HepG2 (cell line): ENCODE measurements around the gene DCPS. TPM values are rescaled to one million over a fixed set of nuclear protein-coding genes. Genes with fewer than 3 reads are reported as not detected.

Experiments used
- ATAC-seq: fragments of 200-7000 bp; cut with Tn5 transposase; 3 replicates; pipeline ENCODE4 v1.9.1; 2020; ENCODE audit warnings: mild to moderate bottlenecking, moderate library complexity
- BruUV-seq: library from RNA; stranded (reverse); fragments of 400-500 nt; replicated peaks from 2 replicates; lab custom pipeline; 2021; lab: Mats Ljungman, UMichigan
- CTCF ChIA-PET: fragments of 300-600 bp; formaldehyde crosslinking; extraction: SDS; loops from one replicate; lab custom pipeline; 2021; ENCODE audit warnings: low total read pairs, inconsistent platforms, low intra/inter-chr PET ratio; lab: Yijun Ruan, JAX
- POLR2A ChIA-PET: fragments of 350-600 bp; sonication (Branson Sonifier 250); formaldehyde crosslinking; loops from one replicate; lab custom pipeline; 2020; ENCODE audit warnings: antibody characterized with exemption, inconsistent platforms; lab: Yijun Ruan, JAX
- DNase-seq: peaks from one replicate; pipeline ENCODE4 v3.0.0-alpha.2; 2015; ENCODE audit warnings: low spot score
- FAIRE-seq: peaks from 3 replicates; lab custom pipeline; 2011; peaks lifted over from hg19 to GRCh38; lab: Jason Lieb, UNC
- H2AFZ ChIP-seq: one replicate; pipeline ENCODE4 v1.6.1; 2011; ENCODE audit warnings: low read length, inconsistent platforms
- H3K27ac ChIP-seq: fragments of 300-600 bp; 3 replicates; pipeline ENCODE4 v1.8.0; 2011; ENCODE audit warnings: mixed run types, mild to moderate bottlenecking, mixed read lengths, low read length, inconsistent platforms; ENCODE audit not compliant: insufficient read depth; ENCODE audit errors: extremely low read length
- H3K27me3 ChIP-seq, 2 experiments: fragments of 200-600 bp in 1 of 2; 2 replicates in 1 of 2; 3 replicates in 1 of 2; pipeline versions ENCODE4 v1.6.0 to v1.8.0; 2011; ENCODE audit warnings: low read length in 2 of 2, mild to moderate bottlenecking in 2 of 2, moderate library complexity in 2 of 2, inconsistent platforms in 1 of 2; ENCODE audit not compliant: insufficient read depth in 2 of 2, control insufficient read depth in 1 of 2
- H3K36me3 ChIP-seq, 2 experiments: fragments of 200-600 bp in 1 of 2; replicated peaks in 1 of 2; 2 replicates in 1 of 2; 3 replicates in 1 of 2; pipeline versions ENCODE4 v1.5.1 to v1.8.0; 2011; ENCODE audit warnings: low read length in 2 of 2, inconsistent platforms in 1 of 2; ENCODE audit not compliant: insufficient read depth in 2 of 2, control insufficient read depth in 1 of 2
- H3K4me1 ChIP-seq: 2 replicates; pipeline ENCODE4 v1.5.1; 2012; ENCODE audit warnings: low read length, inconsistent platforms; ENCODE audit not compliant: insufficient read depth
- H3K4me2 ChIP-seq: 2 replicates; pipeline ENCODE4 v1.6.0; 2011; ENCODE audit warnings: low read depth, low read length, inconsistent platforms
- H3K4me3 ChIP-seq, 3 experiments: fragments of 200-600 bp in 1 of 3; sonication (generic), shearing (Covaris generic) in 1 of 3; replicated peaks in 1 of 3; 2 replicates each; pipeline ENCODE4 v1.5.1; 2011 to 2016; ENCODE audit warnings: low read length in 3 of 3, inconsistent platforms in 2 of 3, low read depth in 2 of 3, mild to moderate bottlenecking in 2 of 3, control low read depth in 1 of 3, mixed read lengths in 1 of 3; ENCODE audit not compliant: insufficient read depth in 1 of 3
- H3K79me2 ChIP-seq: one replicate; pipeline ENCODE4 v1.6.1; 2011; ENCODE audit warnings: low read length, inconsistent platforms; ENCODE audit not compliant: insufficient read depth
- H3K9ac ChIP-seq: 2 replicates; pipeline ENCODE4 v1.6.0; 2011; ENCODE audit warnings: mild to moderate bottlenecking, low read depth, low read length, inconsistent platforms; ENCODE audit not compliant: insufficient read depth
- H3K9me3 ChIP-seq: 2 replicates; pipeline ENCODE4 v1.5.1; 2012; ENCODE audit warnings: mild to moderate bottlenecking, low read length
- H4K20me1 ChIP-seq: 2 replicates; pipeline ENCODE4 v1.6.0; 2011; ENCODE audit warnings: inconsistent platforms, mild to moderate bottlenecking, low read length, moderate library complexity; ENCODE audit not compliant: insufficient read depth
- AGO1 ChIP-seq: fragments of 200-400 bp; formaldehyde crosslinking; IDR thresholded peaks from 2 replicates; pipeline ENCODE4 v1.6.1; 2017; ENCODE audit warnings: mild to moderate bottlenecking, low read depth, low read length, moderate library complexity; ENCODE audit not compliant: poor library complexity, severe bottlenecking
- AGO2 ChIP-seq: fragments of 200-400 bp; formaldehyde crosslinking; optimal IDR thresholded peaks from 2 replicates; pipeline ENCODE3; 2017; ENCODE audit warnings: mild to moderate bottlenecking, low read depth, low read length, moderate library complexity
- ATM ChIP-seq: fragments of 450-650 bp; IDR thresholded peaks from 2 replicates; pipeline ENCODE4 v1.7.1; 2017; ENCODE audit warnings: mild to moderate bottlenecking, borderline replicate concordance
- BHLHE40 ChIP-seq: IDR thresholded peaks from 2 replicates; pipeline ENCODE4 v1.6.1; 2011; ENCODE audit warnings: low read length, improper control_type of control experiment
- CC2D1A ChIP-seq: sonication (generic); formaldehyde crosslinking; IDR thresholded peaks from 2 replicates; pipeline ENCODE4 v1.8.1; 2023; ENCODE audit warnings: mild to moderate bottlenecking, missing genetic modification reagents
- FOXJ3 ChIP-seq: sonication (generic); formaldehyde crosslinking; IDR thresholded peaks from 2 replicates; pipeline ENCODE4 v1.4.0; 2020; ENCODE audit warnings: missing genetic modification reagents, mild to moderate bottlenecking, borderline replicate concordance
- ZNF891 ChIP-seq: sonication (generic); formaldehyde crosslinking; IDR thresholded peaks from 2 replicates; pipeline ENCODE4 v1.5.0; 2020; ENCODE audit warnings: mild to moderate bottlenecking, missing genetic modification reagents
- WGBS: methylation state at CpG from one replicate; pipeline ENCODE4 v1.1.6; 2017; ENCODE audit warnings: low lambda C conversion rate; 5-methylcytosine and 5-hydroxymethylcytosine counted together
- in situ Hi-C: cut with HindIII; loops from 2 replicates; pipeline ENCODE4 v1.10.0; 2017; ENCODE audit warnings: low pct_unique_long_range_greater_than_20kb; ENCODE audit not compliant: extremely low pct_ligation_motif_present
- intact Hi-C: fragments of 100-400 bp; cut with micrococcal nuclease; formaldehyde crosslinking; loops from one replicate; pipeline ENCODE4 v1.10.0; 2022; ENCODE audit not compliant: unreplicated experiment
- polyA plus RNA-seq, 8 experiments: library from polyadenylated mRNA; depleted of rRNA in 3 of 8; stranded (reverse) in 7 of 8; unstranded in 1 of 8; fragments of >200 nt; fragmentation: Illumina TruSeq in 4 of 8; extraction: Trizol in 4 of 8; gene quantifications; 2 replicates each; pipeline versions ENCODE4 v1.2.1 to v1.2.3, GENCODE V29; 2011 to 2016; ENCODE audit warnings: low read depth in 4 of 8, missing spikeins in 1 of 8, mixed read lengths in 1 of 8; ENCODE audit not compliant: insufficient read depth in 1 of 8
- total RNA-seq, 5 experiments: library from RNA; depleted of rRNA; stranded (reverse); fragments of >200 nt; fragmentation: Illumina TruSeq; extraction: Trizol; gene quantifications; 2 replicates each; pipeline ENCODE4 v1.2.3, GENCODE V29; 2016; ENCODE audit warnings: low read depth in 1 of 5

The DCPS gene
- total and polyA plus RNA-seq, 2 of the 13 experiments (the other 11 are each of a cell fraction or from before 2014, with no cell fraction given), result 21.9 to 22.5 TPM

DNA sequence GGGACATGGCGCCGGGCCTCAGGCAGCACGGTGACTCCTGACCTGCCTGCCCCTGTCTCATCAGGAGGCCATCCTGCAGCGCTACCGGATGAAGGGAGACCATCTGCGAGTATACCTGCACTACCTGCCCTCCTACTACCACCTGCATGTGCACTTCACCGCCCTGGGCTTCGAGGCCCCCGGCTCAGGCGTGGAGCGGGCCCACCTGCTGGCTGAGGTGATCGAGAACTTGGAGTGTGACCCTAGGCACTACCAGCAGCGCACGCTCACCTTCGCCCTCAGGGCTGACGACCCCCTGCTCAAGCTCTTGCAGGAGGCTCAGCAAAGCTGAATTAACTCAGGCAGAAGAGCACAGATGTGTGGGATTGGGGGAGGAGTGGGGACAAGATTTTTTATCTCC, 41.4 kb downstream of the DCPS start:
- Histone ChIP-seq H3K79me2 (no peaks in the 10 kb centered on the region), H3K4me3 (no peak overlapping the region), H4K20me1 (no peaks in the 10 kb centered on the region), H3K27ac (no peak overlapping the region), H3K9me3 (no peaks in the 10 kb centered on the region), H3K4me2 (no peak overlapping the region), H3K9ac (no peak overlapping the region), H3K4me1 (peaks cover 17% of the 10 kb centered on the region), H2AFZ (no peak overlapping the region), H3K36me3 (peaks cover 9 to 27% of the 10 kb centered on the region in 2 experiments; a peak in 4 of 5 replicates), H3K27me3 (no peaks in the 10 kb centered on the region)
- POLR2A ChIA-PET, result no interaction called here
- TF ChIP-seq AGO2, result peak; percentile 56
- no peak for TF ChIP-seq CC2D1A (CRISPR knock-in tag)
- no peak for TF ChIP-seq ZNF891 (CRISPR knock-in tag)
- no peak for TF ChIP-seq ATM
- no peak for TF ChIP-seq AGO1
- ATAC-seq, result no peak
- in situ Hi-C loops (no loop called here), intact Hi-C loops (no loop called here)
- 97% methylated on average over 16 of the region's 16 CpGs for WGBS
- BruUV-seq, result no TSS peak
- CTCF ChIA-PET, result no interaction called here
- no peak for DNase-seq
- FAIRE-seq, result no peak

DNA sequence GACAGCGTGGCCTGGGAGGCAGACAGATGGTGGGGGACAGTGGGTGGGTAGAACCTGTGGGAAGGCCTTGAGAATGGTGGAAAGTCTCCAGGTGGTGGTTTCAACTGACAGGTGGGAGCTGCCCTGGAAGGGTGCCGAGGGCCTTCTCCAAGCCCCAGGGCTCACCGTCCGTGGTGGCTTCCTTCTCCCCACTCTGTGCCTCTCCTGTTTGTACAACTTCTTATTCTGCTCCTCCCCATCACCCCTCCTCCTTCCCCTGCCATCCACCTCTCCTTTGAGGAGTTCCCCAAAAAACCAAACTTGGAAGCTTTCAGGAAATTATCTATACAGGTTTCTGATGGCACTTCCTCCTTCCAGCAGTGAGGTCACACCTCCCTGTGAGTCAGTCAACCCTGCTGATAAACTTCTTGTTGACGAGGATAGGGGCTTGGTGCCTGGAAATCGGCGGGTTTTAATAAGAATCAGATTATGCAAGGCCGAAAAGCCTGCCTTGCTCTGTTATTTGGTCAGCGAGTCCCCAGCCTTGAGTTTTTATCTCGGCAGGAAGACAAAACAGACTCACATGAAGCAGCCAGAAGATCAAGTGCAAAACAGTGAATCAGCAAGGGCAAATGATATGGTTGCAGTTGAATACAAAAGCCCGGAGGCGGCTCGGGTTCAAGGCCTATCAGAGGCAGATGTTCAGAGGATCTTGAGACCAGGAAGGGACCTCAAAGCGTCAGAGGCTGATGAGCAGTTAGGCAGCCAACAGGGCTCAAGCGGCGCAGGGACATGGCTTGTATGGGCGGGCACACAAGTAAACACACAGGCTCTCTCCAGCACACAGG, 42.1 kb downstream of the DCPS start:
- in situ Hi-C loops, result no loop called here
- ATAC-seq, result no peak

More for the DNA sequence above, 42.1 kb downstream of the DCPS start:
- H4K20me1 ChIP-seq, result no peaks in the 10 kb centered on the region
- no peak overlapping the region for H3K9ac ChIP-seq
- ChIA-PET CTCF (no interaction called here), POLR2A (interaction anchor here (1.2 kb wide), 1 partner anchor 10 kb away, joined by 5 read pairs; the partner anchor contains the start of gene ST3GAL4)
- H3K4me2 ChIP-seq, result no peak overlapping the region
- peaks cover 9 to 21% of the 10 kb centered on the region in 2 experiments; a peak in 4 of 5 replicates for H3K36me3 ChIP-seq
- H3K27me3 ChIP-seq, result no peaks in the 10 kb centered on the region
- no TSS peak for BruUV-seq
- H3K79me2 ChIP-seq, result no peaks in the 10 kb centered on the region
- H3K4me3 ChIP-seq, result no peak overlapping the region
- TF ChIP-seq BHLHE40, result no peak
- TF ChIP-seq FOXJ3 (CRISPR knock-in tag), result no peak
- no peak overlapping the region for H3K27ac ChIP-seq
- intact Hi-C loops, result no loop called here
- DNase-seq (no peak), FAIRE-seq (no peak)
- WGBS, result 90% methylated on average over 17 of the region's 17 CpGs
- peaks cover 17% of the 10 kb centered on the region for H3K4me1 ChIP-seq
- no peaks in the 10 kb centered on the region for H3K9me3 ChIP-seq
- H2AFZ ChIP-seq, result no peak overlapping the region
